SKM-1 (cell line): Measurements from ENCODE around the gene CABP4.

Source experiments
- DNase-seq: peaks from one replicate; lab custom pipeline; 2025; ENCODE audit not compliant: unreplicated experiment; lab: John Stamatoyannopoulos, UW

The CABP4 gene

GRCh38 chr11:67455054-67455453 is at the start of gene CABP4:
Gene CABP4, plus strand, starts transcription at chr11:67455354. Its CDS starts 70 bp downstream, at chr11:67455424.
- no peak for DNase-seq

GRCh38 chr11:67405688-67406339 is 49.3 kb upstream of the CABP4 start:
- no peak for DNase-seq

GRCh38 chr11:67406420-67406968 is 48.7 kb upstream of the CABP4 start:
- DNase-seq = no peak

- DNase-seq = no peak
Observed at GRCh38 chr11:67406969-67407687, 48.0 kb upstream of the CABP4 start.

- no peak for DNase-seq
Observed at GRCh38 chr11:67407688-67408163, 47.4 kb upstream of the CABP4 start.

- no peak for DNase-seq
Observed at GRCh38 chr11:67408437-67409200, 46.5 kb upstream of the CABP4 start.

GRCh38 chr11:67409261-67409666 is 45.9 kb upstream of the CABP4 start:
- DNase-seq = no peak

- no peak for DNase-seq
Observed at GRCh38 chr11:67409781-67410368, 45.3 kb upstream of the CABP4 start.

- no peak for DNase-seq
Observed at GRCh38 chr11:67410369-67410831, 44.8 kb upstream of the CABP4 start.

GRCh38 chr11:67410984-67411784 is 44.0 kb upstream of the CABP4 start:
- DNase-seq = no peak

GRCh38 chr11:67411785-67412152 is 43.4 kb upstream of the CABP4 start:
- DNase-seq = no peak

GRCh38 chr11:67412495-67413179 is 42.5 kb upstream of the CABP4 start:
- no peak for DNase-seq

- no peak for DNase-seq
Observed at GRCh38 chr11:67413266-67413849, 41.8 kb upstream of the CABP4 start.

GRCh38 chr11:67415501-67416304 is 39.5 kb upstream of the CABP4 start, which contains the start of gene CARNS1:
Gene CARNS1, plus strand, starts transcription at chr11:67415678. Its CDS starts 522 bp downstream, at chr11:67416200.
- DNase-seq = no peak

GRCh38 chr11:67416416-67417335 is 38.5 kb upstream of the CABP4 start:
- no peak for DNase-seq

GRCh38 chr11:67417425-67417824 is 37.7 kb upstream of the CABP4 start:
- no peak for DNase-seq
